Calu3 (cell line): ENCODE data around the gene SLC17A9. TPM values are rescaled to one million over a fixed set of nuclear protein-coding genes. Genes with fewer than 3 reads are reported as not detected.
"Not testable (repeated sequence)": the region's sequence is repeated elsewhere in the genome, so short reads cannot be mapped to it uniquely, and the experiment has no call there.

Experiments used
- BruUV-seq: library from RNA; stranded (reverse); fragments of 400-500 nt; replicated peaks from 2 replicates; lab custom pipeline; 2021; lab: Mats Ljungman, UMichigan
- CTCF ChIA-PET: fragments of 300-600 bp; sonication (Branson Sonifier 250); formaldehyde crosslinking; loops from one replicate; lab custom pipeline; 2022; ENCODE audit warnings: antibody characterized with exemption; lab: Charles Lee
- DNase-seq: peaks from one replicate; pipeline ENCODE4 v3.0.0; 2022
- H3K27ac Mint-ChIP-seq: one replicate; pipeline ENCODE4 v1.8.0; 2022; ENCODE audit warnings: mixed read lengths; ENCODE audit not compliant: unreplicated experiment
- H3K27me3 Mint-ChIP-seq: one replicate; pipeline ENCODE4 v1.8.0; 2022; ENCODE audit warnings: mixed read lengths; ENCODE audit not compliant: unreplicated experiment
- H3K36me3 Mint-ChIP-seq: one replicate; pipeline ENCODE4 v1.8.0; 2022; ENCODE audit warnings: mild to moderate bottlenecking, moderate library complexity, mixed read lengths; ENCODE audit not compliant: insufficient read depth, unreplicated experiment
- H3K4me1 Mint-ChIP-seq: one replicate; pipeline ENCODE4 v1.8.0; 2022; ENCODE audit warnings: mild to moderate bottlenecking, low read depth, mixed read lengths; ENCODE audit not compliant: unreplicated experiment
- H3K4me3 Mint-ChIP-seq: one replicate; pipeline ENCODE4 v1.8.0; 2022; ENCODE audit warnings: mild to moderate bottlenecking, low read depth, moderate library complexity, mixed read lengths; ENCODE audit not compliant: unreplicated experiment
- H3K9me3 Mint-ChIP-seq: one replicate; pipeline ENCODE4 v1.8.0; 2022; ENCODE audit warnings: low read depth, mixed read lengths; ENCODE audit not compliant: unreplicated experiment
- intact Hi-C: fragments of 100-400 bp; cut with micrococcal nuclease; formaldehyde crosslinking; loops from one replicate; pipeline ENCODE4 v1.10.0; 2022; ENCODE audit not compliant: unreplicated experiment
- total RNA-seq: library from RNA; stranded (reverse); gene quantifications from 2 replicates; pipeline ENCODE4 v1.2.3, GENCODE V29; 2022
- TF ChIP-seq, protein P1 (sequence below): fragments of 200-600 bp; IDR thresholded peaks from one replicate; pipeline ENCODE4 v1.8.0; 2022; ENCODE audit warnings: antibody characterized with exemption; ENCODE audit not compliant: unreplicated experiment

SLC17A9 gene
- total RNA-seq, 1 experiment from 2014 or later: 12.0 TPM

GRCh38 chr20:62957136-62958117 is 4.9 kb downstream of the SLC17A9 start:
- TF ChIP-seq, protein P1, sequence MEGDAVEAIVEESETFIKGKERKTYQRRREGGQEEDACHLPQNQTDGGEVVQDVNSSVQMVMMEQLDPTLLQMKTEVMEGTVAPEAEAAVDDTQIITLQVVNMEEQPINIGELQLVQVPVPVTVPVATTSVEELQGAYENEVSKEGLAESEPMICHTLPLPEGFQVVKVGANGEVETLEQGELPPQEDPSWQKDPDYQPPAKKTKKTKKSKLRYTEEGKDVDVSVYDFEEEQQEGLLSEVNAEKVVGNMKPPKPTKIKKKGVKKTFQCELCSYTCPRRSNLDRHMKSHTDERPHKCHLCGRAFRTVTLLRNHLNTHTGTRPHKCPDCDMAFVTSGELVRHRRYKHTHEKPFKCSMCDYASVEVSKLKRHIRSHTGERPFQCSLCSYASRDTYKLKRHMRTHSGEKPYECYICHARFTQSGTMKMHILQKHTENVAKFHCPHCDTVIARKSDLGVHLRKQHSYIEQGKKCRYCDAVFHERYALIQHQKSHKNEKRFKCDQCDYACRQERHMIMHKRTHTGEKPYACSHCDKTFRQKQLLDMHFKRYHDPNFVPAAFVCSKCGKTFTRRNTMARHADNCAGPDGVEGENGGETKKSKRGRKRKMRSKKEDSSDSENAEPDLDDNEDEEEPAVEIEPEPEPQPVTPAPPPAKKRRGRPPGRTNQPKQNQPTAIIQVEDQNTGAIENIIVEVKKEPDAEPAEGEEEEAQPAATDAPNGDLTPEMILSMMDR: no peak
- no peak for DNase-seq
- H3K9me3 Mint-ChIP-seq: no peaks in the 10 kb centered on the region
- H3K4me3 Mint-ChIP-seq: no peak overlapping the region
- no peak overlapping the region for H3K27ac Mint-ChIP-seq
- no TSS peak for BruUV-seq
- no peaks in the 10 kb centered on the region for H3K27me3 Mint-ChIP-seq
- intact Hi-C loops: no loop called here
- peaks cover 1% of the 10 kb centered on the region for H3K4me1 Mint-ChIP-seq
- CTCF ChIA-PET: interaction anchor here (0.6 kb wide), 1 partner anchor 368 kb away, joined by 3 read pairs; no protein-coding TSS in a partner anchor
- H3K36me3 Mint-ChIP-seq: peaks cover 29% of the 10 kb centered on the region

GRCh38 chr20:62958388-62959100 is 6.0 kb downstream of the SLC17A9 start:
- Mint-ChIP-seq H3K4me3 (no peak overlapping the region), H3K4me1 (no peaks in the 10 kb centered on the region), H3K27ac (no peak overlapping the region), H3K27me3 (no peaks in the 10 kb centered on the region), H3K9me3 (no peaks in the 10 kb centered on the region), H3K36me3 (peaks cover 29% of the 10 kb centered on the region)
- CTCF ChIA-PET: no interaction called here
- DNase-seq: no peak
- intact Hi-C loops: no loop called here
- TF ChIP-seq, protein P1: no peak
- no TSS peak for BruUV-seq

GRCh38 chr20:62959101-62959971 is 6.8 kb downstream of the SLC17A9 start:
- BruUV-seq: no TSS peak
- H3K36me3 Mint-ChIP-seq: peaks cover 31% of the 10 kb centered on the region
- CTCF ChIA-PET: no interaction called here
- no peaks in the 10 kb centered on the region for H3K9me3 Mint-ChIP-seq
- intact Hi-C loops: no loop called here
- DNase-seq: no peak
- no peak overlapping the region for H3K27ac Mint-ChIP-seq
- no peaks in the 10 kb centered on the region for H3K27me3 Mint-ChIP-seq
- no peaks in the 10 kb centered on the region for H3K4me1 Mint-ChIP-seq
- H3K4me3 Mint-ChIP-seq: no peak overlapping the region
- TF ChIP-seq, protein P1: no peak

DNA sequence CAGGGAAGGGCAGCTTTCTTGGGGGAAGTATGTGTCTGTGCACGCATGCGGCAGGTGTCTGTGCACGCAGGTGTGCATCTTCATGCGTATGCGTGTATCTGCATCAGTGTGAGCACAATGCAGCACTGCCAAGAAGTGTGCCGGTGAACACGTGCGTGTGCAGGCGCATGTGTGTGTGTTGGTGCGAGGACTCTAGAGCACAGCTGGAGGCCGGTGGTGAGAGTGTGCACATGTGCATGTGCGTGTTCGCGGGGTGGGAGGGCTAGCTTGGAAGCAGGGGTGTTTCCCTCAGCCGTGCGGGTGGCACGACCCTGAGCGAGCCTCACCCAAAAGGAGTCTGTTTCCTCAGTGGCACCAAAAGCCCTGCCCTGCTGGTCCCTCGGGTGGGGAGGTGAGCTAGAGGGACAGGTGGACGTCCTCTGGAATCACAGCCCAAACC is 7.5 kb downstream of the SLC17A9 start:
- no peaks in the 10 kb centered on the region for H3K27me3 Mint-ChIP-seq
- peaks cover 31% of the 10 kb centered on the region for H3K36me3 Mint-ChIP-seq
- no peak overlapping the region for H3K4me3 Mint-ChIP-seq
- no peaks in the 10 kb centered on the region for H3K9me3 Mint-ChIP-seq
- H3K4me1 Mint-ChIP-seq: no peaks in the 10 kb centered on the region
- intact Hi-C loops: no loop called here
- no TSS peak for BruUV-seq
- TF ChIP-seq, protein P1: no peak
- CTCF ChIA-PET: no interaction called here
- DNase-seq: no peak
- H3K27ac Mint-ChIP-seq: no peak overlapping the region

DNA sequence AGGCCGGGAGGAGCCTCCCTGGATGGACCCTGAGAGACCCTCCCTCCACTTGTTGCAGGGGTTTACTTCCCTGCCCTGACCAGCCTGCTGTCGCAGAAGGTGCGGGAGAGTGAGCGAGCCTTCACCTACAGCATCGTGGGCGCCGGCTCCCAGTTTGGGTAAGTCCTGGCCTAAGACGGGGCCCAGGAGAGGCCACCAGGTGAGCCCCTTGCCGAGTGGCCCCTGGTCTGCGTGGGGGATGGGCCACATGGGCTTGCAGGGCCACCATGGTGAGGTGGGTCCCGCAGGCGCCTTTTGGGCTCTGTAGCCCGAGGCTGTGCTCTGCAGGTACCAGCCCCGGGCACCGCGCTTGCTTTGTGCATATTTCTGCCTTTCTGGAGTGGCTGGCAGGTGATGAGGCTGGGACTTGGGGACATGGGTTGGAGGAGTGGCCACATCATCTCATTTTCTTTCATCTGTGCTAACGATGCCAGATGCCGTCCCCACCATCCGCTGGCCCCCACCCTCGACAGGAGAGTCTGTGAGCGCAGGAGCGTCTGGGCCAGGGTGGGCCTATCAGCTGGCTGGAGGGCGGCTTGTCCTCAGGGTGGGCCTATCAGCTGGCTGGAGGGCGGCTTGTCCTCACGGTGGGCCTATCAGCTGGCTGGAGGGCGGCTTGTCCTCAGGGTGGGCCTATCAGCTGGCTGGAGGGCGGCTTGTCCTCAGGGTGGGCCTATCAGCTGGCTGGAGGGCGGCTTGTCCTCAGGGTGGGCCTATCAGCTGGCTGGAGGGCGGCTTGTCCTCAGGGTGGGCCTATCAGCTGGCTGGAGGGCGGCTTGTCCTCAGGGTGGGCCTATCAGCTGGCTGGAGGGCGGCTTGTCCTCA is 8.2 kb downstream of the SLC17A9 start:
- H3K9me3 Mint-ChIP-seq, intact Hi-C loops, H3K27me3 Mint-ChIP-seq, DNase-seq, H3K27ac Mint-ChIP-seq, H3K4me1 Mint-ChIP-seq, H3K4me3 Mint-ChIP-seq, BruUV-seq: not testable (repeated sequence)
- CTCF ChIA-PET: interaction anchor here (1.0 kb wide), 1 partner anchor 48 kb away, joined by 3 read pairs; no protein-coding TSS in a partner anchor
- H3K36me3 Mint-ChIP-seq: peaks cover 31% of the 10 kb centered on the region
